Large intestine (tissue), 3 donors: ENCODE results near the gene PPARA. TPM values are rescaled to one million over a fixed set of nuclear protein-coding genes. Genes with fewer than 3 reads are reported as not detected.

Experiments used
- DNase-seq, 2 donors: peaks; one replicate each; pipeline versions ENCODE4 v3.0.0 to v3.0.0-alpha.2; 2013
- H3K27ac ChIP-seq: one replicate; pipeline ENCODE4 v1.5.1; 2013; ENCODE audit warnings: low read length
- H3K27me3 ChIP-seq: 2 replicates; pipeline ENCODE4 v1.6.1; 2013; ENCODE audit warnings: low read length; ENCODE audit not compliant: control insufficient read depth, insufficient read depth
- H3K36me3 ChIP-seq: 2 replicates; pipeline ENCODE4 v1.6.1; 2013; ENCODE audit warnings: low read length; ENCODE audit not compliant: control insufficient read depth, insufficient read depth
- H3K4me1 ChIP-seq: one replicate; pipeline ENCODE4 v1.6.1; 2013; ENCODE audit warnings: low read length; ENCODE audit not compliant: control insufficient read depth, insufficient read depth
- H3K4me3 ChIP-seq: one replicate; pipeline ENCODE4 v1.5.1; 2013; ENCODE audit warnings: low read length
- H3K9me3 ChIP-seq: one replicate; pipeline ENCODE4 v1.6.1; 2013; ENCODE audit warnings: mild to moderate bottlenecking, low read depth, low read length, moderate library complexity; ENCODE audit not compliant: control insufficient read depth
- WGBS: methylation state at CpG from one replicate; pipeline ENCODE4 v1.1.5; 2013; ENCODE audit warnings: low lambda C conversion rate; ENCODE audit not compliant: insufficient coverage; 5-methylcytosine and 5-hydroxymethylcytosine counted together
- polyA plus RNA-seq: library from polyadenylated mRNA; unstranded; fragments of 120-200 nt; gene quantifications from one replicate; pipeline ENCODE4 v1.2.1, GENCODE V29; 2013

The PPARA gene
- polyA plus RNA-seq, 1 donor: 46.6 TPM

- Histone ChIP-seq H3K9me3 (no peaks in the 10 kb centered on the region), H3K36me3 (peaks cover 17% of the 10 kb centered on the region), H3K4me3 (no peak overlapping the region), H3K4me1 (peaks cover 50% of the 10 kb centered on the region), H3K27me3 (no peaks in the 10 kb centered on the region), H3K27ac (peak overlapping the region; percentile 78)
- no CpG with 5 or more reads among the region's 19 CpGs for WGBS
- no peak for DNase-seq
Measured at GRCh38 chr22:46106279-46107022, 43.9 kb upstream of the PPARA start.

- H3K4me1 ChIP-seq: peaks cover 50% of the 10 kb centered on the region
- no peaks in the 10 kb centered on the region for H3K9me3 ChIP-seq
- H3K4me3 ChIP-seq: no peak overlapping the region
- no peak overlapping the region for H3K27ac ChIP-seq
- WGBS: no CpG with 5 or more reads among the region's 35 CpGs
- no peaks in the 10 kb centered on the region for H3K27me3 ChIP-seq
- peaks cover 16% of the 10 kb centered on the region for H3K36me3 ChIP-seq
- no peak for DNase-seq
Measured at GRCh38 chr22:46107089-46107664, 43.1 kb upstream of the PPARA start.

DNA sequence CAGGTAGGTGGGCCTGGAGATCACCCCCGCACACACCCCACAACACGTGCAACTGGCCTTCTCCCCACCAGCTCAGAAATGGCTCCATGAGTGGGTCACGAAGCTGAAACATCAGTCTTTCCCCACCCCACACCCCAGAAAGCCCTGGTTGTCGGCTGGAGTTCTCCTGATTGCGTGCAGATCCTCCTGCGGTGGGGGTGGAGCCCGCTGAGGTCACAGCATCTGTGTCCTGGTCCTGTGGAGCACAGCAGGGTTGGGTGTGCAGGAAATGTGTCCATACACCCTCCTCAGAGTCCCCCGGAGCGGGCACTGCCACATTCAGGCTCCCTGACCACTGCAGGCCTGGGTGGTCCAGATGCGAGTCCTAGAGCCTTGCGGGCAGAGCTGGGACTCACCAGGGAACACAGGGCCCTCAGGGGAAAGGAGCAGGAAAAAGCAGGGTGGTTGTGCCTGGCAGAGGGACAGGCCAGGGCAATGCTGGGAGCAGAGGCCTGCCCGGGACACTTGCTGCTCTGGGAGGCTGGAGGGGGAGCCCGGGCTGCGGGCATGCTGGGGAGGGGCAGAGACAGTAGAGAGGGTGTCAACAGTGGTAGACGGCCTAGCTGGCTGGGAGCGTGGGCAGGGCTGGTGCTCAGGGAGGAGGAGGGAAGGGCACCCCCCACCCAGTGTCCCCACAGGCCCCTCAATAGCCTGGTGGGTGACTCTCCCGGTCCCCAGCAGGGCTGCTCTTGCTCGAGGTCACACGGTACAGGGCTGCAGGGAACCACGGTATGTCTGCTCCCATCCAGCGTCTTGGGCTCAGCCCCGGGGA, 42.4 kb upstream of the PPARA start:
- H3K27me3 ChIP-seq: no peaks in the 10 kb centered on the region
- no peak overlapping the region for H3K4me3 ChIP-seq
- no CpG with 5 or more reads among the region's 22 CpGs for WGBS
- H3K27ac ChIP-seq: no peak overlapping the region
- no peak for DNase-seq
- H3K36me3 ChIP-seq: peaks cover 15% of the 10 kb centered on the region
- H3K9me3 ChIP-seq: no peaks in the 10 kb centered on the region
- peaks cover 50% of the 10 kb centered on the region for H3K4me1 ChIP-seq

DNA sequence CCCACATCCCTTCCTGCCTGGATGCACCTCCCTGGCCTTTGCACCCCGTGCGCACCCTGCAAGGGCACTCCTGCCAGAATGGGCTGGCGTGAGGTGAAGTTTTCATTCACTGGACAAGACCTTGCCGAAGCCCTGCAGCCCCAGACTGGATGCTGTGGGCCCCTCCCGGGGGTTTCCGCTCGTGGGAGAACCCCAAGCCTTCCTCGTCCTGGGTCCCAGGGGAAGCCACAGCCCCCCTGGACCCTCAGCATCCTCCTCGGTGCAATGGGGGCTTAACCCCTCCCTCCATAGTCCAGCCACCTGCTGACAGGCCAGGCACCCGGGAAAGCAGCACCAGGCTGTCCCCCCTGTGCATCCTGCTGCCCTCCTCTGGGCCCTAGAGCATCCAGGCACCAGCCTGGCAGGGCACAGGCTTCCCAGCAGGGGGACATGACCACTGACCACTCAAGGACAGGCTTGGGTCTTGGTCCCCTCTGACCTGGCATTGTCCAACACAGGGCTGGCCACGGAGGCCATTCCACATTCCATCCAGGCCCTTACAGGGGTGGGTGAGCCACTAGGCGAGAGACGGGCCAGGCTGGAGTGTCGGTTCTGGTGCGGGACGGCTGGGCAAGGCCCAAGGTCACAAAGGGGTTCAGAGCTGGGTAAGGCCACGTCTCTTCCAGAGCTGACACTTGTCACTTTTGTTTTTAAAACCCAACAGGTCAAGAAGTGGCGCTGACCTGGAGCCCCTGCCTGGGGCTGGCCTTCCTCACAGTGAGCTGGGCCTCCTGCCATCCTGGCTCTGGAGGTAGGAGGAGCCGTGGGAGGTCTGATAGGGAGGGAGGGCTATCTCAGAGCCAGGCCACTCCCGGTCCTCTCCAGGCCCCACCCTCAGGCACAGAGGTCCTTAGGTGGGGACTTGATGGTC, 41.5 kb upstream of the PPARA start:
- Histone ChIP-seq H3K4me3 (no peak overlapping the region), H3K4me1 (peaks cover 50% of the 10 kb centered on the region), H3K9me3 (no peaks in the 10 kb centered on the region), H3K36me3 (peaks cover 10% of the 10 kb centered on the region), H3K27ac (no peak overlapping the region), H3K27me3 (no peaks in the 10 kb centered on the region)
- peak; percentile 51 to 57 for DNase-seq
- no CpG with 5 or more reads among the region's 20 CpGs for WGBS

DNA sequence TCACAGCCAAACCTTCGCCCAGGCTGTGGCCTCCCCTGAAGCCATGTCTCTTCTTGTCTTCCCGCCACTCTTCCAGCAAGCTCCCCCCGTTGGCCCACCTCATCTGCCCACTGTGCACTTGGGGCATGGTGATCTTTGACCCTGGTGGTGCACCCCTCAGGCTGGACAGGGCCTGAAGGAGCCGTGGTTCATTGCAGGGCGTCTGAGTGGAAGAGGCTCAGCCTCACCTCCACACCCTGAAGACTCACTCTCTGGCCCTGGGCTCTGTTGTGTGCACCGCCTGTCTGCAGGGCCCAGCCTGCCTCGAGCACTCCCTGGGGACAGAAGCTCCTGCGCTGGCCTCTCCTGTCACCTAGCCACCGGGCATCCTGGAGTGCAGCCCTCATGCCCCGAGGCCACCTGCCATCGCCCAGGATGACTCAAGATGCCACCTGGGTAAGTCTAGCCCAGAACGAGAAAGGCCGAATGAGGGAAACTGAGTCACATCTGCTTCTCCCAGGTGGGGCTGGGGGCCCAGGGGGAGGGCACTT, 40.8 kb upstream of the PPARA start:
- H3K4me3 ChIP-seq: no peak overlapping the region
- no CpG with 5 or more reads among the region's 13 CpGs for WGBS
- no peak for DNase-seq
- H3K27ac ChIP-seq: no peak overlapping the region
- H3K9me3 ChIP-seq: no peaks in the 10 kb centered on the region
- H3K27me3 ChIP-seq: no peaks in the 10 kb centered on the region
- H3K36me3 ChIP-seq: peaks cover 10% of the 10 kb centered on the region
- peaks cover 49% of the 10 kb centered on the region for H3K4me1 ChIP-seq

GRCh38 chr22:46110215-46110614, 40.1 kb upstream of the PPARA start:
- Histone ChIP-seq H3K27ac (no peak overlapping the region), H3K4me1 (peaks cover 42% of the 10 kb centered on the region)

DNA sequence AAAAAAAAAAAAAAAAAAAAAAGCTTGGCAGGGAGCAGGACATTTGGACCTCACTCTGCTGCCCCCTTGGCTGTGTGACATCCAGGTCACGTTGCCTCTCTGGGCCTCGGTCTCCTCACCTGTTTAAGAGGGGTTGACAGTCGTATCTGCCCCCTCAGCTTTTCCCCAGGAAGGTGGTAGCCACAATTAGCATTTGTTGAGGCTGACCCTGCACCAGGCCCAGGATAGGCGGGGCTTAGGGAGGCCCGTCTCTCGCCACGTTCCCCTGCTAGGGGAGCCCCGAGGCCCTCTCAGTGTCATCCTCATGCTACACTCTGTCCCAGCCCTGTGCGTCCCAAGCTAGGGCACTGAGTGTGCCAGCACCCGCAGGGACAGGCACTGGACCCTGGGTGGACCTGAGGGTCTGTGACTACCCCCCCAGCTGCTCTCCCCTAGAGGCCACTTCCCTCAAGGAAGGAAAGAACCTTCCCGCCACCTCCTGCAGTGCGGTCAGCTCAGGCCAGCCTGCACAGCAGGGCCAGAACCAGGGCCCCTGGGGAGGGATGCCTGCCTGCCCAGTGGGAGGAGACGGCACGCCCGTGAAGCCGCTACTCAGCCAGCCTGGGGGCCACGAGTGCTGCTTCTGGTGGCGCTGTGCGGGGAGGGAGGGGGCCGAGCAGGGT, 38.5 kb upstream of the PPARA start:
- no peak for DNase-seq
- WGBS: no CpG with 5 or more reads among the region's 20 CpGs
- peaks cover 10% of the 10 kb centered on the region for H3K36me3 ChIP-seq
- no peaks in the 10 kb centered on the region for H3K27me3 ChIP-seq
- no peak overlapping the region for H3K4me3 ChIP-seq
- H3K9me3 ChIP-seq: no peaks in the 10 kb centered on the region
- H3K27ac ChIP-seq: no peak overlapping the region
- H3K4me1 ChIP-seq: peaks cover 34% of the 10 kb centered on the region

More at GRCh38 chr22:46110215-46110614, 40.1 kb upstream of the PPARA start:
- Histone ChIP-seq H3K4me3 (no peak overlapping the region), H3K9me3 (no peaks in the 10 kb centered on the region), H3K36me3 (peaks cover 10% of the 10 kb centered on the region), H3K27me3 (no peaks in the 10 kb centered on the region)
- no CpG with 5 or more reads among the region's 9 CpGs for WGBS
- DNase-seq: no peak

GRCh38 chr22:46112405-46112804, 37.9 kb upstream of the PPARA start:
- DNase-seq: no peak
- H3K4me1 ChIP-seq: peaks cover 30% of the 10 kb centered on the region
- no peak overlapping the region for H3K27ac ChIP-seq

GRCh38 chr22:46113110-46113909, 37.0 kb upstream of the PPARA start:
- Histone ChIP-seq H3K4me3 (no peak overlapping the region), H3K36me3 (peaks cover 10% of the 10 kb centered on the region), H3K4me1 (peaks cover 21% of the 10 kb centered on the region), H3K27me3 (no peaks in the 10 kb centered on the region), H3K9me3 (no peaks in the 10 kb centered on the region), H3K27ac (no peak overlapping the region)
- DNase-seq: no peak
- WGBS: no CpG with 5 or more reads among the region's 25 CpGs

More at GRCh38 chr22:46112405-46112804, 37.9 kb upstream of the PPARA start:
- no CpG with 5 or more reads among the region's 20 CpGs for WGBS
- no peaks in the 10 kb centered on the region for H3K9me3 ChIP-seq
- H3K36me3 ChIP-seq: peaks cover 10% of the 10 kb centered on the region
- no peaks in the 10 kb centered on the region for H3K27me3 ChIP-seq
- no peak overlapping the region for H3K4me3 ChIP-seq
